ENCODE measurements around the gene CALM1.

The CALM1 gene

DNA sequence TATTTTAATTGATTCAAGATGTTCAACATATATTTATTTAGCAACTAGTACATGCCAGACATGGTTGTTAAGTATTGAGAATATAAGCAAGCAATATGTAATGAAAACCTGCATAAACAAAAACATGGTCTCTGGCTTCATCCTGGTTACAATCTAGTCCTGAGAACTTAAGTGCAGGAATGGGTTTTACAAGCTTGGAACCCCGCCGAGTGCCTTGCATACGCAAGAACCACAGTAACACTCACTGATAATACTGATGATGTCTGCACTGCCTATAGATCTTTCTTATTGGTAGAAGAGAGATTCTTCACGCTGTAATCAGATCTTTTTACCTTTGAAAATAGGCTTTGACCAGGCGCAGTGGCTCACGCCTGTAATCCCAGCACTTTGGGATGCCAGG, 22.9 kb upstream of the CALM1 start:
- Histone ChIP-seq H3K9me3 (ENCODE audit: control insufficient read depth, low read length) (no peaks in the 10 kb centered on the region), H3K4me3 (ENCODE audit: low read length) (no peak overlapping the region), H3K36me3 (ENCODE audit: control insufficient read depth, insufficient read depth, low read length) (no peaks in the 10 kb centered on the region), H3K27me3 (ENCODE audit: control insufficient read depth, insufficient read depth, low read length) (no peaks in the 10 kb centered on the region), H3K4me1 (ENCODE audit: control insufficient read depth, insufficient read depth, low read length) (no peaks in the 10 kb centered on the region), H3K9ac (ENCODE audit: low read length) (no peak overlapping the region)

DNA sequence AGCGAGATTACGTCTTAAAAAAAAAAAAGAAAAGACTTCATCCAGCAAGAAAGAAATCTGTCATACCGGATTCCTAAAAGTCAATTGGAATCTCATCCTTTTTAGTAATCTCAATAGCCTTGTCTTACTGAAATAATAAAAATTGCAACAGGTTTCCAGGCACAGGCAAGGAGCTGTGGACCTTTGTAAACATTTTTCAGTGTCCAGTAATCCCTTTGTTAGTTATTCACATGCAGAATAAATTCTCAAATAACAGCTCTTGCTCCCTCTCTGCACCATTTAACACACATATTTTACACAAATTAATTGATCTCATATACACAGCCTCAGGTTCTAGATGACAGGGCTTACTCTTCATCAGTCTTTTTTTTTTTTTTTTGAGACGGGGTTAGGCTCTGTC, 22.0 kb upstream of the CALM1 start:
- Histone ChIP-seq H3K4me1 (ENCODE audit: control insufficient read depth, insufficient read depth, low read length) (no peaks in the 10 kb centered on the region), H3K9me3 (ENCODE audit: control insufficient read depth, low read length) (no peaks in the 10 kb centered on the region), H3K9ac (ENCODE audit: low read length) (no peak overlapping the region), H3K27me3 (ENCODE audit: control insufficient read depth, insufficient read depth, low read length) (no peaks in the 10 kb centered on the region), H3K36me3 (ENCODE audit: control insufficient read depth, insufficient read depth, low read length) (no peaks in the 10 kb centered on the region), H3K4me3 (ENCODE audit: low read length) (no peak overlapping the region)

DNA sequence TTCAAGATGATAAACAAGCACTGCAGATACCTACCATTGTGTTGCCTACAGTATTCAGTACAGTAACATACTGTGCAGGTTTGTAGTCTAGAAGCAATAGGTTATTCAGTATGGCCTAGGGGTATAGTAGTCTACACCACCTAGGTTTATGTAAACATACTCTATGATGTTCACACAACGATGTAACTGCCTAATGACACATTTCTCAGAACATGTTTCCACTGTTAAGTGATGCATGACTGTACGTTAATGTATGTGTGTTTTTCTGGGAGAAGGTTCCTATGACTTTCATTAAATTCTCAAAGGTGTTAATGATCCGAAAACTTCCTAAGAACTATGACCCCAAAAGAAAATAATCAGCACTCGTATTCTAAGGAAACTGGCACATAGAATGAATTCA, 20.9 kb upstream of the CALM1 start:
- Histone ChIP-seq H3K27me3 (ENCODE audit: control insufficient read depth, insufficient read depth, low read length) (no peaks in the 10 kb centered on the region), H3K9ac (ENCODE audit: low read length) (no peak overlapping the region), H3K4me1 (ENCODE audit: control insufficient read depth, insufficient read depth, low read length) (peaks cover under 1% of the 10 kb centered on the region), H3K36me3 (ENCODE audit: control insufficient read depth, insufficient read depth, low read length) (no peaks in the 10 kb centered on the region), H3K4me3 (ENCODE audit: low read length) (no peak overlapping the region), H3K9me3 (ENCODE audit: control insufficient read depth, low read length) (no peaks in the 10 kb centered on the region)

DNA sequence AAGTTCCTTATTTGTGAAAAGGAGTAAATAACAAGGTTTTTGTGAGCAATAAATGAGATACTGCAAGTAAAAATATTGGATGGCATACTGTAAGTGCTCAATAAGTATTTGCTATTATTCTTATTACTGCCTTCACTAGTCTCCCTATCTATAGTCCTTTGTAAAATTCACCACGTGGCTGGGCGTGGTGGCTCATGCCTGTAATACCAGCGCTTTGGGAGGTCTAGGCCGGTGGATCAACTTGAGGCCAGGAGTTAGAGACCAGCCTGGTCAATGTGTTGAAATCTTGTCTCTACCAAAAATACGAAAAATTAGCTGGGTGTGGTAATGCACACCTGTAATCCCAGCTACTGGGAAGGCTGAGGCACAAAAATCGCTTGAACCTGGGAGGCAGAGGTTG, 18.6 kb upstream of the CALM1 start:
- H3K27me3 ChIP-seq (ENCODE audit: control insufficient read depth, insufficient read depth, low read length) = no peaks in the 10 kb centered on the region
- H3K4me1 ChIP-seq (ENCODE audit: control insufficient read depth, insufficient read depth, low read length) = peaks cover 11% of the 10 kb centered on the region
- H3K9ac ChIP-seq (ENCODE audit: low read length) = no peak overlapping the region
- no peaks in the 10 kb centered on the region for H3K9me3 ChIP-seq (ENCODE audit: control insufficient read depth, low read length)
- no peaks in the 10 kb centered on the region for H3K36me3 ChIP-seq (ENCODE audit: control insufficient read depth, insufficient read depth, low read length)
- no peak overlapping the region for H3K4me3 ChIP-seq (ENCODE audit: low read length)

DNA sequence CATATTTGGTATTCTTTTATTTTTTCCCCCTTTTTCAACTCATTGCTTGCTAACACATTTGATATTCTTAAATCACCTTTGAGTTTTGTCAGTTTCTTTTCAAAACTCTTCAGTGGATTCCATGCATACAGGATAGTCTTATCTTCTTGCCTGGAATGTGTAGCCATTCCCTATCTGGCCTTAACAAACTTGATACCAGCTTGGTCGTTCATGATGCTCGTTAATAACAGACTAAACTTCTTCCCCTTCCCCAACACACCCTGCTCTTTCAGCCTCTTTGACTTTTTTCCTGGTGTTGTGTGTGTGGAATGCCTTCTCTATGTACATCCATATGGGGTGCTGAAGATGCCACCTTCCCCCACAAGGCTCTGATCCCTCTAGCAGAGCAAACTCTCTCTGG, 17.7 kb upstream of the CALM1 start:
- no peaks in the 10 kb centered on the region for H3K27me3 ChIP-seq (ENCODE audit: control insufficient read depth, insufficient read depth, low read length)
- no peak overlapping the region for H3K9ac ChIP-seq (ENCODE audit: low read length)
- no peaks in the 10 kb centered on the region for H3K36me3 ChIP-seq (ENCODE audit: control insufficient read depth, insufficient read depth, low read length)
- no peaks in the 10 kb centered on the region for H3K9me3 ChIP-seq (ENCODE audit: control insufficient read depth, low read length)
- H3K4me3 ChIP-seq (ENCODE audit: low read length) = no peak overlapping the region
- peaks cover 16% of the 10 kb centered on the region for H3K4me1 ChIP-seq (ENCODE audit: control insufficient read depth, insufficient read depth, low read length)

DNA sequence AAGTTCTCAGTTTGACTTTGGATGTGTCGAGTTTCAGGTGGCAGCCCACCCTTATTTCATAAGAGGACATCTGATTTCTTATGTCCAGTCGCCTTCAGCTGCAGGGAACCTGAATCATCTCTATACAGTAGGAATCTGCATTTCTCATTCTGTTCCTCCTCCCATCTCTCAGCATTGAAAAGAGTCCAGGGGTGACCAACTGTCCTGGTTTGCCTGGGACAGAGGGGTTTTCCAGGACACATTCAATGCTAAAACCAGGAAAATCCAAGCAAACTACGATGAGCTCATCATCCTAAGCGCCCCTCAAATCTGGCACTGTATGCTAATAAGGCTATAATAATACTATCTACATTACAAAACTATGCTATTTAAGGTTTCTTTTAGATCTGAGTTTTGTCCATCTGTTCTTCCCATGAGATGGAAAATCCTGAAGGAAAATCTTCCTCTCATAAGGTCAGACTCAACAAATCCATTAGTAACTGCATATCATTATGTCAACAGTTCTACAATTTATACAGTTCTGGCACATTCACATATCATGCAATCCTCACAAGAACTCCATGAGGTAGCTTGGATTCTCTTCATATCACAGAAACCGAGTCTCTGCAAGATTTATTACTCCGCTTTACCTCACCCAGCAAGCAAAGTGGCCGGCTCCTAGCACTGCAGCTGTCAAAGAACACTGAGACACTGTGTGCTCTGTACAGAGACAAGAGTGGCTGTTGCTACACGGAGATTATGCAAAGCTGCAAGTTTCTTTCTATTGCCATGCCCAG, 15.6 kb upstream of the CALM1 start:
- peak overlapping the region; percentile 99 for H3K9ac ChIP-seq (ENCODE audit: low read length)
- H3K27me3 ChIP-seq (ENCODE audit: control insufficient read depth, insufficient read depth, low read length) = no peaks in the 10 kb centered on the region
- H3K36me3 ChIP-seq (ENCODE audit: control insufficient read depth, insufficient read depth, low read length) = no peaks in the 10 kb centered on the region
- no peak overlapping the region for H3K4me3 ChIP-seq (ENCODE audit: low read length)
- no peaks in the 10 kb centered on the region for H3K9me3 ChIP-seq (ENCODE audit: control insufficient read depth, low read length)
- peaks cover 27% of the 10 kb centered on the region for H3K4me1 ChIP-seq (ENCODE audit: control insufficient read depth, insufficient read depth, low read length)

DNA sequence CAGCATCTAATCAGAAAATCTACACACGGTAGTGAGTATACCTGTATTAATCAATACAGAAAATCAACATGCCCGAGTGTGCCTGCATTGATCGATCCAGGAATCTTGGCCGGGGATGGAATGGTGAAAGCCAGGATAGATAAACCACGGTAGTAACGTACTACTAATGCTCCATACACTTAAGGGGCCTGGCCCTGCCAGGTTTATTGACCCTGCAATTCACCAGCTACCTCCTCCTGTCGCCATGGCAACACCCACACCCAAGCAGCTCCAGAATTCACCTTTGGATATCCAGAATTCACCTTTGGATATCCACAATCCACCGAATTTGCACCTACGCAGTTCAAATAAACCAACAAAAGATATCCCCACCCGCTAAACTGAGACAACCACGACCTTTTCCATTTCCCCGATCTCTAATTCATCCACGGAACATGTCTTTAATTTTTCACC, 14.8 kb upstream of the CALM1 start:
- no peaks in the 10 kb centered on the region for H3K27me3 ChIP-seq (ENCODE audit: control insufficient read depth, insufficient read depth, low read length)
- H3K36me3 ChIP-seq (ENCODE audit: control insufficient read depth, insufficient read depth, low read length) = no peaks in the 10 kb centered on the region
- peak overlapping the region; percentile 99 for H3K9ac ChIP-seq (ENCODE audit: low read length)
- peaks cover 27% of the 10 kb centered on the region for H3K4me1 ChIP-seq (ENCODE audit: control insufficient read depth, insufficient read depth, low read length)
- peak overlapping the region; percentile 58 for H3K4me3 ChIP-seq (ENCODE audit: low read length)
- H3K9me3 ChIP-seq (ENCODE audit: control insufficient read depth, low read length) = no peaks in the 10 kb centered on the region

DNA sequence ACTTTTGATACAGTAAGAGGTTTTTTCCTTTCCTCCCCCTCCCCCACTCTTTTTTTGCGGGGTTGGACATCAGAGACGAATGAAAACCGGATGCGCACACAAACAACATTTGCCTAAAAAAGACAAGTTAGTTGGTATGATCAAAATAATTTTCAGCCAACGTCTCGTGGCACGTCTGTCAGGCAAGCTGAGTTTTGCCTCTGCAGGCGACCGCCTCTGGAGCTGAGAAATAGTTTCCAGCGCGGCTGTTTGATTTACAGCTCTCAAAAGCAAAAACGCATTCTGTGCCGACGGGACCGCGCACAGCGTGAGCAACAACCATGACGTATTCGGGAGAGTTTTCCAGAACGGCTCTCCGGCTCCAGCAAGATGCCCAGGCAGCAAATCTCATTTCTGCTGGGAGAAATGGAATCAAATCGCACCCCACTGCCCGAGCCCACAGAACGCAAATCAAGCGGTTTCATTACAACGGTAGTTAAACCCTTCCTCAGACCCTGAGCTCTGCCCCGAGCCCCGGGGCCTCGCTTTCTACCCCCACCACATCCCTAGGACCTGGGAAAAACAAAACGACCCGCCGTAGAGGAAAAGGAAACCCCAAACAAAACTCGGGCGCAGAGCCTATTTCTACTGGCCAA, 14.2 kb upstream of the CALM1 start:
- no peaks in the 10 kb centered on the region for H3K36me3 ChIP-seq (ENCODE audit: control insufficient read depth, insufficient read depth, low read length)
- peak overlapping the region; percentile 99 for H3K9ac ChIP-seq (ENCODE audit: low read length)
- peak overlapping the region; percentile 58 for H3K4me3 ChIP-seq (ENCODE audit: low read length)
- H3K9me3 ChIP-seq (ENCODE audit: control insufficient read depth, low read length) = no peaks in the 10 kb centered on the region
- no peaks in the 10 kb centered on the region for H3K27me3 ChIP-seq (ENCODE audit: control insufficient read depth, insufficient read depth, low read length)
- H3K4me1 ChIP-seq (ENCODE audit: control insufficient read depth, insufficient read depth, low read length) = peaks cover 27% of the 10 kb centered on the region

DNA sequence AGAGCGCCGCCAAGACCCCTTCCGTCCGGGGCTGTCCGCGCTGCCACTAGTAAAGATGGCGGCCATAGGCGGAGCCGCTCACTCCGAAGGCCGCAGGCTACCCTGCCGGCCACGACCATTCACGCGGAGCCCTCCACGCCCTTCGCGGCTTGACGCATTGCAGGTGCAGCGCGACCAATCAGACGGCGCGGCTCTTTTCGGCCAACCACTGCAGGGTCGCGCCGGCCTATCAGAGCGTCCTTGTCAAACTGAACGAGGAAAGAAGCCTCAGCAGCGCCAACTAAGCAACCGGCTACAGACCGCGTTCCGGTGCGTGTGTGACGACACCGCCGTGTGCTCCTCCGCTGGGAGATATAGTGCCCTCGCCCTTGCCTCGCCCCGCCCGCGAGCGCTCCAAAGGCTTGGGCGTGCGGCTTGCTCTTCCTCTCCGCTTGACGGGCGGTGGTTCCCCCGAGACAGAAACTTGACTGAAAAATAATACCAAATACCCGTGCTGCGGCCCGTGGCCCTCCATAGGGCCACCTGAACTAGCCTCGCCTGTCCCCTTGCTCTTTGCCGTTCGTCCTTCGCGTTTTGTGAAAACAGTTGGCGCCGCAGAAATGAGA, 13.6 kb upstream of the CALM1 start:
- Histone ChIP-seq H3K9ac (ENCODE audit: low read length) (peak overlapping the region; percentile 99), H3K4me1 (ENCODE audit: control insufficient read depth, insufficient read depth, low read length) (peaks cover 28% of the 10 kb centered on the region), H3K9me3 (ENCODE audit: control insufficient read depth, low read length) (no peaks in the 10 kb centered on the region), H3K27me3 (ENCODE audit: control insufficient read depth, insufficient read depth, low read length) (no peaks in the 10 kb centered on the region), H3K36me3 (ENCODE audit: control insufficient read depth, insufficient read depth, low read length) (no peaks in the 10 kb centered on the region), H3K4me3 (ENCODE audit: low read length) (peak overlapping the region; percentile 73)

DNA sequence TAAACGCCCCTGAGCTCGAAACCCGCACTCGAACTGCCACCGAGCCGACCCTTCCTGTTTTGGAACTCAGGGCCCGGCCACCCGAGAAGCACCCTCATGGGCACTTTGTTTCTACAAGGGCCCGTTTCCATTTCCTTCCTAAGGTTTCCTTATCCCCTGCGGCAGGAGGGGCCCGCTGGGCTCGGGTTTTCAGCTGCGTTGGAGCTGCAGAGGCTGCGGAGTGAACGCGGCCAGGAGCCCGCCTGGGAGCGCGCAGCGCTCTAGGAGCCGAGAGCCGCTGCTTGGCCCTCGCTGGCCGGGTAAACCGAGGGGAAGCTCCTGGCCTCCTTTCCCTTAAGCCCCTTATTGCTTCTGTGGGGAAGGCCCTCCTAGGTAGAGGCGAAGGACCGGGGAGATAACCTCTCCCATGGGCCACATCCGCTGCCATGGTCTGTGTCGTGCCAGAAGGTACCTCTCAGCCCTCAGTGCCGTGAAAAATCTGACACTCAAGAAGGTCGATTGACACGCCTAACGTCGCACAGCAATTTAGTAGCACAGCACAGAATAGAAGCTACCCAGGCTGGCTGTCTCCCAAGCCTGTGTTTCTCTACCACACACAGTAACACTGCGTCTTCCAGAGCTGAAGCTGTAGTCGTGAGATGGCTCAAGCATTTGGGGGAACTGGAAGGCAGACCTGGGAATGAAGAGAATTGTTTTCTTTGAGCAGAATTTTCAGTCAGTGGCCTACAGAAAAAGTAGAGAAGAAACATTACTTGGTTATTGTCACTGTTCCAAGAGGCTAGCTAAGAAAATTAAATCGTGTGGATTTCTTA, 12.9 kb upstream of the CALM1 start:
- Histone ChIP-seq H3K27me3 (ENCODE audit: control insufficient read depth, insufficient read depth, low read length) (no peaks in the 10 kb centered on the region), H3K4me3 (ENCODE audit: low read length) (peak overlapping the region; percentile 73), H3K9ac (ENCODE audit: low read length) (peak overlapping the region; percentile 98), H3K4me1 (ENCODE audit: control insufficient read depth, insufficient read depth, low read length) (peaks cover 34% of the 10 kb centered on the region), H3K36me3 (ENCODE audit: control insufficient read depth, insufficient read depth, low read length) (no peaks in the 10 kb centered on the region), H3K9me3 (ENCODE audit: control insufficient read depth, low read length) (no peaks in the 10 kb centered on the region)

DNA sequence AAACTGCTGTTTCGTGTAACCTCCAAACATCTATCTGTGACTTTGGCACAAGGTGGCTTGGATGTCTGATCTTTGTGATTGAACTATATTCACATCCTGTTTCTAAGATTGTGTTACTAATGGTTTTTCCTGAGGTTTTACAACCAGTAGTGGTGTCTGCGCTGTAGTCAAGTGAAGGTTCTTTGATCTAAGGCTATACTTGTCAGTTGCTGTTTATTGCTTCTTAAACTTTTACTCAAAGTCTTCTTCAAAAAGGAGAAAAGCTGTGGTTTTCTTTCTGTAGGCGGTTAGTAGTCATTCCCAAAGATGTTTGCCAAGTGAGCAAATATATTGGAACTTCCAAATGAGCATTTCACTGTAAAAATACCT, 12.3 kb upstream of the CALM1 start:
- H3K27me3 ChIP-seq (ENCODE audit: control insufficient read depth, insufficient read depth, low read length) = no peaks in the 10 kb centered on the region
- peak overlapping the region; percentile 98 for H3K9ac ChIP-seq (ENCODE audit: low read length)
- peak overlapping the region; percentile 73 for H3K4me3 ChIP-seq (ENCODE audit: low read length)
- H3K9me3 ChIP-seq (ENCODE audit: control insufficient read depth, low read length) = no peaks in the 10 kb centered on the region
- peaks cover 34% of the 10 kb centered on the region for H3K4me1 ChIP-seq (ENCODE audit: control insufficient read depth, insufficient read depth, low read length)
- H3K36me3 ChIP-seq (ENCODE audit: control insufficient read depth, insufficient read depth, low read length) = no peaks in the 10 kb centered on the region

DNA sequence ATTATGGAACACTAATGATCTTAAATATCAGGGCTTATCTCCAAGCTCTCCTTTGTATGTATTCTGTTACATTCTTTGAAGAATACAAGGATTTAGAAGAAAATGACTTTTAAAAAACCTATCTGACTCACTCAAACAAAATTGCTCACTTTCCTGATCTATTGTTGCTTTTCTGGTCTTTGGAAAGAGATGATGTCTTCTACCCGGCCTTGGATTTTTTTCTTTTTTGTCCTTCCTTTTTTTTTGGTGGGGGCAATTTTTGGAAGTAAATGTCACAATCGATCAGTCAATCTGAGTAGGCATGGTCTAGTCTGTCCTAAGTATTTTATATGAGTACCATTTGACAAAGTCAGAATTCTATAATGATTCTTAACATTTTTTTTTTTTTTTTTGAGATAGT, 10.5 kb upstream of the CALM1 start:
- no peaks in the 10 kb centered on the region for H3K36me3 ChIP-seq (ENCODE audit: control insufficient read depth, insufficient read depth, low read length)
- no peaks in the 10 kb centered on the region for H3K27me3 ChIP-seq (ENCODE audit: control insufficient read depth, insufficient read depth, low read length)
- peaks cover 29% of the 10 kb centered on the region for H3K4me1 ChIP-seq (ENCODE audit: control insufficient read depth, insufficient read depth, low read length)
- H3K9me3 ChIP-seq (ENCODE audit: control insufficient read depth, low read length) = no peaks in the 10 kb centered on the region
- no peak overlapping the region for H3K9ac ChIP-seq (ENCODE audit: low read length)
- no peak overlapping the region for H3K4me3 ChIP-seq (ENCODE audit: low read length)
